ENCODE data around the gene TMEM231. TPM values are rescaled to one million over a fixed set of nuclear protein-coding genes. Genes with fewer than 3 reads are reported as not detected.

Gene TMEM231
- total and polyA plus RNA-seq, 9 of the 15 experiments (the other 6 are each of a cell fraction or from before 2014, with no cell fraction given) = 1.6 to 27.6 (median 9.1) TPM

GRCh38 chr16:75578212-75578611 is 22.2 kb upstream of the TMEM231 start (continued):
- TF ChIP-seq ESRRB (CRISPR knock-in tag; IDR thresholded peaks at IDR 0.05; ENCODE audit: borderline replicate concordance) (no peak), CBFA2T2 (conservative IDR thresholded peaks at IDR 0.05) (peak; percentile 80), JUN (IDR thresholded peaks at IDR 0.05; ENCODE audit: borderline replicate concordance, low read depth, low read length) (no peak), JUN (CRISPR knock-in tag; IDR thresholded peaks at IDR 0.05; ENCODE audit: borderline replicate concordance) (no peak), ZNF639 (CRISPR knock-in tag; conservative IDR thresholded peaks at IDR 0.05 in 1 of 2, IDR thresholded peaks at IDR 0.05 in 1 of 2) (no peak), ZBTB9 (CRISPR knock-in tag; IDR thresholded peaks at IDR 0.05) (no peak), ZFPM2 (CRISPR knock-in tag; IDR thresholded peaks at IDR 0.05) (no peak), TCF3 (CRISPR knock-in tag; IDR thresholded peaks at IDR 0.05) (peak; percentile 74), ERF (CRISPR knock-in tag; IDR thresholded peaks at IDR 0.05) (no peak), PHTF2 (CRISPR knock-in tag; IDR thresholded peaks at IDR 0.05) (no peak), ZNF274 (IDR thresholded peaks at IDR 0.05; ENCODE audit: borderline replicate concordance, low read depth, low read length) (no peak), KDM5B (IDR thresholded peaks at IDR 0.05; ENCODE audit: insufficient replicate concordance, low read depth, low read length) (no peak), RAD21 (CRISPR knock-in tag; conservative IDR thresholded peaks at IDR 0.05 in 1 of 2, IDR thresholded peaks at IDR 0.05 in 1 of 2) (no peak), BRF2 (IDR thresholded peaks at IDR 0.05; ENCODE audit: borderline replicate concordance, insufficient read depth, insufficient read length) (no peak), MECOM (CRISPR knock-in tag; IDR thresholded peaks at IDR 0.05) (no peak), CREB3L1 (IDR thresholded peaks at IDR 0.05; ENCODE audit: borderline replicate concordance, low read depth) (no peak), STAT6 (CRISPR knock-in tag; IDR thresholded peaks at IDR 0.05) (no peak), SMARCA5 (IDR thresholded peaks at IDR 0.05) (no peak), ZC3H4 (CRISPR knock-in tag; IDR thresholded peaks at IDR 0.05; ENCODE audit: borderline replicate concordance) (no peak), CEBPB (tag; IDR thresholded peaks at IDR 0.05) (peak; percentile 75), HEY1 (CRISPR knock-in tag; IDR thresholded peaks at IDR 0.05; ENCODE audit: borderline replicate concordance) (no peak)
